H1 (cell line): ENCODE results near the gene CRKL. TPM values are rescaled to one million over a fixed set of nuclear protein-coding genes. Genes with fewer than 3 reads are reported as not detected.

Source experiments
- ASH2L ChIP-seq: fragments of 200-600, 300-600 bp; sonication (generic); IDR thresholded peaks from one replicate; pipeline ENCODE4 v1.7.1; 2017; ENCODE audit warnings: low read length
- BCL11A ChIP-seq, 2 experiments: IDR thresholded peaks; one replicate each; pipeline ENCODE4 v1.6.1; 2011; ENCODE audit warnings: low read depth in 2 of 2, low read length in 2 of 2, mild to moderate bottlenecking in 2 of 2
- CHD1 ChIP-seq: IDR thresholded peaks from 2 replicates; pipeline ENCODE4 v1.6.1; 2012; ENCODE audit warnings: low read depth, low read length, improper control_type of control experiment
- CHD2 ChIP-seq: IDR thresholded peaks from 2 replicates; pipeline ENCODE4 v1.6.1; 2012; ENCODE audit warnings: low read length, improper control_type of control experiment
- CREB1 ChIP-seq: IDR thresholded peaks from 2 replicates; pipeline ENCODE4 v1.6.1; 2012; ENCODE audit warnings: inconsistent platforms
- CTBP2 ChIP-seq: IDR thresholded peaks from 2 replicates; pipeline ENCODE4 v1.7.0; 2011; ENCODE audit warnings: borderline replicate concordance, mild to moderate bottlenecking, moderate library complexity, mixed read lengths, low read length; ENCODE audit not compliant: insufficient read depth, insufficient read length
- EZH2 ChIP-seq: fragments of 200-600 bp; sonication (generic); IDR thresholded peaks from 2 replicates; pipeline ENCODE4 v1.7.1; 2012; ENCODE audit warnings: low read depth, mild to moderate bottlenecking, moderate library complexity, low read length, inconsistent platforms; ENCODE audit not compliant: severe bottlenecking
- KDM5A ChIP-seq: fragments of 200-600 bp; IDR thresholded peaks from 2 replicates; pipeline ENCODE4 v1.7.1; 2012; ENCODE audit warnings: mild to moderate bottlenecking, low read length, inconsistent platforms, mixed read lengths
- NRF1 ChIP-seq: IDR thresholded peaks from 2 replicates; pipeline ENCODE4 v1.6.1; 2011; ENCODE audit warnings: mild to moderate bottlenecking, low read depth, low read length, improper control_type of control experiment
- PHF8 ChIP-seq: fragments of 200-600 bp; sonication (generic); conservative IDR thresholded peaks from 2 replicates; pipeline ENCODE4 v1.7.1; 2012; ENCODE audit warnings: low read depth, mild to moderate bottlenecking, inconsistent platforms, low read length, moderate library complexity
- POU5F1 ChIP-seq: IDR thresholded peaks from 2 replicates; pipeline ENCODE4 v1.6.1; 2011; ENCODE audit warnings: low read depth, mild to moderate bottlenecking, low read length, moderate library complexity
- RBBP5 ChIP-seq: IDR thresholded peaks from 2 replicates; pipeline ENCODE4 v1.7.1; 2012; ENCODE audit warnings: low read depth, mild to moderate bottlenecking, inconsistent platforms, low read length, moderate library complexity, borderline replicate concordance
- RFX5 ChIP-seq: IDR thresholded peaks from 2 replicates; pipeline ENCODE4 v1.6.1; 2011; ENCODE audit warnings: low read depth, low read length, improper control_type of control experiment, borderline replicate concordance
- SAP30 ChIP-seq: fragments of 300-600 bp; sonication (generic); IDR thresholded peaks from 2 replicates; pipeline ENCODE4 v1.7.1; 2012; ENCODE audit warnings: low read length, moderate library complexity, mild to moderate bottlenecking, inconsistent platforms; ENCODE audit not compliant: insufficient read depth, insufficient replicate concordance
- SIX5 ChIP-seq: IDR thresholded peaks from 2 replicates; pipeline ENCODE4 v1.6.1; 2011; ENCODE audit warnings: mild to moderate bottlenecking, low read depth, low read length
- SP1 ChIP-seq: IDR thresholded peaks from 2 replicates; pipeline ENCODE4 v1.6.1; 2011; ENCODE audit warnings: low read depth, low read length
- SP4 ChIP-seq: IDR thresholded peaks from 2 replicates; pipeline ENCODE4 v1.6.1; 2012; ENCODE audit warnings: low read length, inconsistent platforms
- SRF ChIP-seq: IDR thresholded peaks from 2 replicates; pipeline ENCODE4 v1.6.1; 2011; ENCODE audit warnings: mild to moderate bottlenecking, low read depth, low read length, moderate library complexity
- TAF1 ChIP-seq: IDR thresholded peaks from 2 replicates; pipeline ENCODE4 v1.6.1; 2011; ENCODE audit warnings: mild to moderate bottlenecking, low read depth, low read length
- polyA plus RNA-seq, 7 experiments: library from polyadenylated mRNA; depleted of rRNA in 3 of 7; stranded (reverse) in 5 of 7; unstranded in 2 of 7; fragments of >200 nt in 5 of 7; fragments of 200-250 nt in 2 of 7; gene quantifications; 1 replicate in 5 of 7; 2 replicates in 1 of 7; 4 replicates in 1 of 7; pipeline versions ENCODE4 v1.2.1 to v1.2.3, GENCODE V29; 2011 to 2013; ENCODE audit warnings: missing spikeins in 2 of 7, mixed read lengths in 2 of 7
- total RNA-seq: library from RNA; stranded (reverse); fragmentation: NEBNext Ultra II Directional; extraction: Animal tissue kit (Norgen Biotek cat#: 25700); gene quantifications from 2 replicates; pipeline ENCODE4 v1.2.1, GENCODE V29; 2021
- TF ChIP-seq, protein P1 (sequence below), 3 experiments: IDR thresholded peaks; 1 replicate in 2 of 3; 2 replicates in 1 of 3; pipeline versions ENCODE4 v1.5.1 to v1.6.1; 2011; ENCODE audit warnings: low read length in 3 of 3, mild to moderate bottlenecking in 3 of 3, inconsistent platforms in 2 of 3, low read depth in 1 of 3, moderate library complexity in 1 of 3; ENCODE audit not compliant: insufficient read depth in 1 of 3; ENCODE audit errors: control extremely low read depth in 1 of 3
- TF ChIP-seq, protein P2 (sequence below): IDR thresholded peaks from 2 replicates; pipeline ENCODE4 v1.6.1; 2012; ENCODE audit warnings: inconsistent platforms
- TF ChIP-seq, protein P3 (sequence below): IDR thresholded peaks from 2 replicates; pipeline ENCODE4 v1.6.1; 2012; ENCODE audit warnings: inconsistent platforms

The CRKL gene
- total and polyA plus RNA-seq, 2 of the 8 experiments (the other 6 are each of a cell fraction or from before 2014, with no cell fraction given), result 34.5 to 94.5 TPM

DNA sequence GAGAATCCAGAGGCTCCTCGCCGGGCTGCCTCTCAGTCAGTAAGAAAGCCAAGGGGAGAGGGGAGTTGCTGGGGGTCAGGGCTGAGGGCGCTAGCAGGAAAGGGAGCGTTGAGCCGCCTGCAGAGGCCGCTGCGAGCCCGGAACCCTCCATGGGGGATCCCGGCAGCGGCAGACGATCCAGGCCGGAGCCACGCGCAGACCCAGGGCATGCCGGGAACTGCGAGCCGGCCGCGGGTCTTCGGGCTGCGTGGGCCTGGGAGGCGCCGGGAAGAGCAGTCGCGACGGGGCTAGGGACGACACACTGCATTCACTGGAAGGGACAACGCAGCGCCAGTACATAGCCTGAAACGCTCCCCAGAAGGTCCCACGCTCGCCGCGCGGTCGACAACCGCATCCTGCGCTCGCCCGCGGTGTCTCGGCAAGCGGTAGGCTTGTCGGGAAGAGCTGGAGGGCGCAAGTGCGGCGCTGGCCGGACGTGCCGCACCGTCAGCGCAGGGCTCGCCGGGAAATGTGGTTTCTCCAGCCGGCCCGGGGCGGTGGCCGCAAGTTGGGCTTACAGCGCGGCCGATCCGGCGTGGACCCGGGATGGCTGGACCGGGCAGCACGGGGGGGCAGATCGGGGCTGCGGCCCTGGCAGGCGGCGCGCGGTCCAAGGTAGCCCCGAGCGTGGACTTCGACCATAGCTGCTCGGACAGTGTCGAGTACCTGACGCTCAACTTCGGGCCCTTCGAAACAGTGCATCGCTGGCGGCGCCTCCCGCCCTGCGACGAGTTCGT lies 64.8 kb downstream of the CRKL start, which contains the start of gene LZTR1 (continued):
- no peak for TF ChIP-seq CTBP2
- TF ChIP-seq PHF8, result peak; percentile 99
- peak; percentile 64 for TF ChIP-seq ASH2L
- TF ChIP-seq, protein P1, sequence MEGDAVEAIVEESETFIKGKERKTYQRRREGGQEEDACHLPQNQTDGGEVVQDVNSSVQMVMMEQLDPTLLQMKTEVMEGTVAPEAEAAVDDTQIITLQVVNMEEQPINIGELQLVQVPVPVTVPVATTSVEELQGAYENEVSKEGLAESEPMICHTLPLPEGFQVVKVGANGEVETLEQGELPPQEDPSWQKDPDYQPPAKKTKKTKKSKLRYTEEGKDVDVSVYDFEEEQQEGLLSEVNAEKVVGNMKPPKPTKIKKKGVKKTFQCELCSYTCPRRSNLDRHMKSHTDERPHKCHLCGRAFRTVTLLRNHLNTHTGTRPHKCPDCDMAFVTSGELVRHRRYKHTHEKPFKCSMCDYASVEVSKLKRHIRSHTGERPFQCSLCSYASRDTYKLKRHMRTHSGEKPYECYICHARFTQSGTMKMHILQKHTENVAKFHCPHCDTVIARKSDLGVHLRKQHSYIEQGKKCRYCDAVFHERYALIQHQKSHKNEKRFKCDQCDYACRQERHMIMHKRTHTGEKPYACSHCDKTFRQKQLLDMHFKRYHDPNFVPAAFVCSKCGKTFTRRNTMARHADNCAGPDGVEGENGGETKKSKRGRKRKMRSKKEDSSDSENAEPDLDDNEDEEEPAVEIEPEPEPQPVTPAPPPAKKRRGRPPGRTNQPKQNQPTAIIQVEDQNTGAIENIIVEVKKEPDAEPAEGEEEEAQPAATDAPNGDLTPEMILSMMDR (IDR thresholded peaks at IDR 0.05; ENCODE audit: control extremely low read depth in 1 of 3, insufficient read depth in 1 of 3, low read depth in 1 of 3, low read length in 3 of 3), result peak; percentile 62 to 69 (median 65)
- TF ChIP-seq BCL11A (IDR thresholded peaks at IDR 0.05; ENCODE audit: low read depth in 2 of 2, low read length in 2 of 2), result no peak
- TF ChIP-seq SP1, result no peak
- TF ChIP-seq KDM5A, result no peak
- TF ChIP-seq SAP30, result no peak
- TF ChIP-seq POU5F1, result no peak
- TF ChIP-seq CREB1, result peak; percentile 63
- TF ChIP-seq RBBP5, result peak; percentile 77
- TF ChIP-seq, protein P2, sequence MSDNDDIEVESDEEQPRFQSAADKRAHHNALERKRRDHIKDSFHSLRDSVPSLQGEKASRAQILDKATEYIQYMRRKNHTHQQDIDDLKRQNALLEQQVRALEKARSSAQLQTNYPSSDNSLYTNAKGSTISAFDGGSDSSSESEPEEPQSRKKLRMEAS, result peak; percentile 85
- no peak for TF ChIP-seq SRF
- TF ChIP-seq, protein P3, sequence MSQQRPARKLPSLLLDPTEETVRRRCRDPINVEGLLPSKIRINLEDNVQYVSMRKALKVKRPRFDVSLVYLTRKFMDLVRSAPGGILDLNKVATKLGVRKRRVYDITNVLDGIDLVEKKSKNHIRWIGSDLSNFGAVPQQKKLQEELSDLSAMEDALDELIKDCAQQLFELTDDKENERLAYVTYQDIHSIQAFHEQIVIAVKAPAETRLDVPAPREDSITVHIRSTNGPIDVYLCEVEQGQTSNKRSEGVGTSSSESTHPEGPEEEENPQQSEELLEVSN, result peak; percentile 80
- no peak; the same call in 1 of the 2 replicates for TF ChIP-seq SP4
- no peak for TF ChIP-seq CHD2
- no peak for TF ChIP-seq CHD1
- no peak for TF ChIP-seq RFX5
- TF ChIP-seq SIX5, result peak; percentile 55
- 0 out of 2 replicates have a peak, but pooled peaks have one; percentile 20 for TF ChIP-seq NRF1
- peak; percentile 84 for TF ChIP-seq TAF1
- peak; percentile 5 for TF ChIP-seq EZH2
